HEK293 (cell line): ENCODE data around the gene FGD6.

Source experiments
- BCL11A ChIP-seq: fragments of 450-650 bp; formaldehyde crosslinking; IDR thresholded peaks from 2 replicates; pipeline ENCODE4 v1.5.1; 2016; ENCODE audit warnings: low read depth, missing biosample characterization, missing genetic modification characterization
- CTCF ChIP-seq: fragments of 450-650 bp; formaldehyde crosslinking; IDR thresholded peaks from 2 replicates; pipeline ENCODE4 v1.5.1; 2016; ENCODE audit warnings: missing biosample characterization, missing genetic modification characterization
- PRDM1 ChIP-seq: fragments of 450-650 bp; formaldehyde crosslinking; IDR thresholded peaks from 2 replicates; pipeline ENCODE4; 2016; ENCODE audit warnings: missing biosample characterization, missing genetic modification characterization
- PRDM4 ChIP-seq: fragments of 450-650 bp; formaldehyde crosslinking; IDR thresholded peaks from 2 replicates; pipeline ENCODE4 v1.5.1; 2017; ENCODE audit warnings: missing biosample characterization, missing genetic modification characterization
- REPIN1 ChIP-seq: fragments of 450-650 bp; formaldehyde crosslinking; IDR thresholded peaks from 2 replicates; pipeline ENCODE4 v1.5.1; 2017; ENCODE audit warnings: missing biosample characterization, missing genetic modification characterization, low read depth
- REST ChIP-seq: fragments of 450-650 bp; formaldehyde crosslinking; IDR thresholded peaks from 2 replicates; pipeline ENCODE4 v1.5.1; 2016; ENCODE audit warnings: missing biosample characterization, missing genetic modification characterization
- SETDB1 ChIP-seq: IDR thresholded peaks from one replicate; pipeline ENCODE4 v1.6.1; 2017; ENCODE audit warnings: mild to moderate bottlenecking, low read length, moderate library complexity, mixed read lengths; ENCODE audit not compliant: insufficient read length
- YY1 ChIP-seq: fragments of 450-650 bp; formaldehyde crosslinking; IDR thresholded peaks from 2 replicates; pipeline ENCODE4 v1.5.1; 2018; ENCODE audit warnings: missing biosample characterization, missing genetic modification characterization
- ZBTB11 ChIP-seq: fragments of 450-650 bp; formaldehyde crosslinking; conservative IDR thresholded peaks from 2 replicates; pipeline ENCODE4 v1.5.1; 2016; ENCODE audit warnings: low read depth, missing biosample characterization, missing genetic modification characterization
- ZNF175 ChIP-seq: fragments of 450-650 bp; formaldehyde crosslinking; IDR thresholded peaks from 2 replicates; pipeline ENCODE4 v1.5.1; 2016; ENCODE audit warnings: missing biosample characterization, missing genetic modification characterization
- ZNF2 ChIP-seq: fragments of 450-650 bp; formaldehyde crosslinking; IDR thresholded peaks from 2 replicates; pipeline ENCODE4 v1.5.1; 2016; ENCODE audit warnings: missing biosample characterization, missing genetic modification characterization
- ZNF239 ChIP-seq: fragments of 450-650 bp; formaldehyde crosslinking; IDR thresholded peaks from 2 replicates; pipeline ENCODE4 v1.5.1; 2016; ENCODE audit warnings: missing biosample characterization, missing genetic modification characterization
- TF ChIP-seq, protein P1 (sequence below): fragments of 450-650 bp; formaldehyde crosslinking; IDR thresholded peaks from 2 replicates; pipeline ENCODE4 v1.5.1; 2016; ENCODE audit warnings: missing biosample characterization, missing genetic modification characterization

DNA sequence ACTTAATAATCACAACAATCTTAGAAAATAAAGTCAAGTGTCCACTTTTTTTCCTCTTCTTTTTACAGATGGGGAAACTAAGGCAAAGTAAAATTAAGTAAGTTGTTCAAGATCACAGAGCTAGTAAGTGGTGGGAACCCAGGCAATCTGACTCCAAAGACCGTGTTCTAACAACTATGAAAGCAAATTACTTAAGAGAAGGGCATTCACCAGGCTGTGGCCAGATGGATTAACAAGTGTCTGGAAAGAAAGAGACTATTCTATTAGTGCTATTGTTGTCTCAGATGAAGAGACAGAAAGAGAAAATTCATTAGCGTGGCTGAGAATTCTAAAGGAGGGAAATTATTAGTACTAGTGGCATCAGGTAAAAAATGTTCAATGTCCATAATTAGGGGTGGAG, 48.5 kb downstream of the FGD6 start:
- no peak for TF ChIP-seq CTCF (tag by site-specific recombination)
- no peak for TF ChIP-seq ZNF239 (tag by site-specific recombination)
- no peak for TF ChIP-seq YY1 (tag by site-specific recombination)
- no peak for TF ChIP-seq PRDM1
- no peak for TF ChIP-seq PRDM4
- TF ChIP-seq, protein P1, sequence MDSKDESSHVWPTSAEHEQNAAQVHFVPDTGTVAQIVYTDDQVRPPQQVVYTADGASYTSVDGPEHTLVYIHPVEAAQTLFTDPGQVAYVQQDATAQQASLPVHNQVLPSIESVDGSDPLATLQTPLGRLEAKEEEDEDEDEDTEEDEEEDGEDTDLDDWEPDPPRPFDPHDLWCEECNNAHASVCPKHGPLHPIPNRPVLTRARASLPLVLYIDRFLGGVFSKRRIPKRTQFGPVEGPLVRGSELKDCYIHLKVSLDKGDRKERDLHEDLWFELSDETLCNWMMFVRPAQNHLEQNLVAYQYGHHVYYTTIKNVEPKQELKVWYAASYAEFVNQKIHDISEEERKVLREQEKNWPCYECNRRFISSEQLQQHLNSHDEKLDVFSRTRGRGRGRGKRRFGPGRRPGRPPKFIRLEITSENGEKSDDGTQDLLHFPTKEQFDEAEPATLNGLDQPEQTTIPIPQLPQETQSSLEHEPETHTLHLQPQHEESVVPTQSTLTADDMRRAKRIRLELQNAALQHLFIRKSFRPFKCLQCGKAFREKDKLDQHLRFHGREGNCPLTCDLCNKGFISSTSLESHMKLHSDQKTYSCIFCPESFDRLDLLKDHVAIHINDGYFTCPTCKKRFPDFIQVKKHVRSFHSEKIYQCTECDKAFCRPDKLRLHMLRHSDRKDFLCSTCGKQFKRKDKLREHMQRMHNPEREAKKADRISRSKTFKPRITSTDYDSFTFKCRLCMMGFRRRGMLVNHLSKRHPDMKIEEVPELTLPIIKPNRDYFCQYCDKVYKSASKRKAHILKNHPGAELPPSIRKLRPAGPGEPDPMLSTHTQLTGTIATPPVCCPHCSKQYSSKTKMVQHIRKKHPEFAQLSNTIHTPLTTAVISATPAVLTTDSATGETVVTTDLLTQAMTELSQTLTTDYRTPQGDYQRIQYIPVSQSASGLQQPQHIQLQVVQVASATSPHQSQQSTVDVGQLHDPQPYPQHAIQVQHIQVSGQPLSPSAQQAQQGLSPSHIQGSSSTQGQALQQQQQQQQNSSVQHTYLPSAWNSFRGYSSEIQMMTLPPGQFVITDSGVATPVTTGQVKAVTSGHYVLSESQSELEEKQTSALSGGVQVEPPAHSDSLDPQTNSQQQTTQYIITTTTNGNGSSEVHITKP = no peak
- no peak for TF ChIP-seq BCL11A (tag by site-specific recombination)
- no peak for TF ChIP-seq ZNF175 (tag by site-specific recombination)
- TF ChIP-seq ZBTB11 = no peak
- no peak for TF ChIP-seq ZNF2 (tag by site-specific recombination)
- TF ChIP-seq REPIN1 = no peak
- no peak for TF ChIP-seq SETDB1
- TF ChIP-seq REST = no peak
